Uterus (tissue), 4 donors: Measurements from ENCODE around the gene HAND1. TPM values are rescaled to one million over a fixed set of nuclear protein-coding genes. Genes with fewer than 3 reads are reported as not detected.

Experiments
- DNase-seq, 2 donors: peaks; one replicate each; pipeline ENCODE4 v3.0.0-alpha.2; 2019 to 2020
- H3K27ac ChIP-seq, 2 donors: fragments of 200-600 bp; sonication (generic); 1 replicate in 1 of 2; 2 replicates in 1 of 2; pipeline ENCODE4 v1.5.1; 2016 to 2018
- H3K27me3 ChIP-seq, 2 donors: fragments of 200-600 bp; sonication (generic); one replicate each; pipeline ENCODE4 v1.5.1; 2018 to 2019; ENCODE audit warnings: control low read depth in 1 of 2
- H3K36me3 ChIP-seq, 2 donors: fragments of 200-600 bp; sonication (generic); one replicate each; pipeline ENCODE4 v1.5.1; 2019; ENCODE audit warnings: control low read depth in 1 of 2
- H3K4me1 ChIP-seq, 2 donors: fragments of 200-600 bp; sonication (generic); one replicate each; pipeline ENCODE4 v1.5.1; 2018 to 2019; ENCODE audit warnings: control low read depth in 1 of 2
- H3K4me3 ChIP-seq, 2 donors: fragments of 200-600 bp; sonication (generic); 1 replicate in 1 of 2; 2 replicates in 1 of 2; pipeline ENCODE4 v1.5.1; 2018 to 2019; ENCODE audit warnings: mild to moderate bottlenecking in 1 of 2
- H3K9me3 ChIP-seq, 2 donors: fragments of 200-600 bp; sonication (generic); one replicate each; pipeline ENCODE4 v1.5.1; 2019; ENCODE audit warnings: control low read depth in 1 of 2
- CTCF ChIP-seq, 4 experiments: fragments of 200-600 bp in 2 of 4; fragments of 450-650 bp in 2 of 4; sonication (generic) in 2 of 4; IDR thresholded peaks; one replicate each; pipeline ENCODE4 v1.5.1; 2016 to 2019; ENCODE audit warnings: antibody characterized with exemption in 4 of 4, mild to moderate bottlenecking in 2 of 4, moderate library complexity in 1 of 4
- POLR2A ChIP-seq, 2 donors: fragments of 450-650 bp; IDR thresholded peaks; one replicate each; pipeline ENCODE4 v1.6.1; 2016; ENCODE audit warnings: antibody characterized with exemption in 2 of 2, mild to moderate bottlenecking in 1 of 2, moderate library complexity in 1 of 2
- intact Hi-C: fragments of 100-400 bp; cut with DNase I; formaldehyde crosslinking; loops from one replicate; pipeline ENCODE4 v1.15.1; 2023; ENCODE audit warnings: low total_unique reads
- total RNA-seq, 4 donors: library from RNA; depleted of rRNA in 3 of 4; stranded (reverse); fragments of >200 nt in 3 of 4; gene quantifications; one replicate each; pipeline versions ENCODE4 v1.1.0 to v1.2.4, GENCODE V29; 2014 to 2023
- donor health status: DM: yes; HTN: yes; CAD: no.

The HAND1 gene
- total RNA-seq, 4 donors from 2014 or later = 0.14 TPM; not detected in 3

GRCh38 chr5:154445422-154446194 lies 32.4 kb downstream of the HAND1 start, which contains the start of gene SAP30L:
Gene SAP30L (plus strand): TSS chr5:154445997. CDS start chr5:154446605, 608 bp downstream.
- H3K36me3 ChIP-seq = no peaks in the 10 kb centered on the region
- no peaks in the 10 kb centered on the region for H3K27me3 ChIP-seq
- TF ChIP-seq CTCF (IDR thresholded peaks at IDR 0.05) (no peak), POLR2A (IDR thresholded peaks at IDR 0.05) (peak; percentile 78 to 85)
- intact Hi-C loops = no loop called here
- H3K4me1 ChIP-seq = peaks cover 3 to 5% of the 10 kb centered on the region in 2 donors
- H3K9me3 ChIP-seq = no peaks in the 10 kb centered on the region
- DNase-seq = peak; percentile 93 to 99
- peak within 1 kb of the TSS; percentile 79 to 90 for H3K4me3 ChIP-seq
- peak within 1 kb of the TSS; percentile 83 to 93 for H3K27ac ChIP-seq

DNA sequence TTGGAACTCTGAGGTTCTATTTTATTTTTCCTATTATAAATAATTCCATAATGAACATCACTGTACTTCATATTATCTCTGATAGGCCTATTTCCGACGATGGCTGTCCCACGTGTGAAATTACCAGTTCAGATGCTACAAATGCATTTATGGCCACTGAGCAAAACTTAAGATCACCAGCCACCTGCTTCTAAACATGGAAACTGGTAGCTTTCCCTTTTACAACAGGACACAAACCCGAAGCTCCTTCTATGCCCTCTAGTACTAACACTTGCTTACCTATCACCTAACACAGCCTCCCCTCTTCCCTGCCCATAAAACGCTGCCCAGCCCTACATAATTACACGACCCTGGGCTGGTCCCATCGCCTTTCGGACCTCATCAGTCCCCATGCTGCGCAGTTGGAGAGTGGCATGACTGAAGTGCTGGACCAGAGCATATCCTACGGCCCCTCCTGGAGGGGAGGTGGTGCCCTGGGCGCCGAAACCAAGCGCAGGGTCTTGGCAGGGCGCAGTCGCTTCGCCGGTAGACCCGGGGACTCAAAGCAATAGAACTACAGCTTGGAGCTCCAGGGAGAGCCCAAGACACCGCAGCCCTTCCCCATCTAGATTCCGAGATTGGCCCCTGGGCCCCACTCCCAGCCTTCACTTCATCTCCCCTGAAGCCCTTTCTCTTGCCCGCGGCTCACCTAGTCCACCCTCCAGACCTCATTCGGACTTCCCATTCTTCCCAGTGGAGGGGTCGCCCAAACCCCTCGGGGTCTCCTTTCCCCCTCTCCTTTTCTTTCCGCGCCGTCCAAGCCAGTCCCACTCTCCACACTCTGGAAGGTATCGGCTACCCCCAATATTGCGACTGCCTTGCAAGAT lies 33.2 kb downstream of the HAND1 start:
- no peak for TF ChIP-seq POLR2A (IDR thresholded peaks at IDR 0.05)
- TF ChIP-seq CTCF (IDR thresholded peaks at IDR 0.05) = no peak
- peak overlapping the region; percentile 83 to 93 for H3K27ac ChIP-seq
- intact Hi-C loops = no loop called here
- no peaks in the 10 kb centered on the region for H3K27me3 ChIP-seq
- no peaks in the 10 kb centered on the region for H3K36me3 ChIP-seq
- DNase-seq = peak in 1 of 2 donors; percentile 17
- no peaks in the 10 kb centered on the region for H3K9me3 ChIP-seq
- peaks cover 3 to 5% of the 10 kb centered on the region in 2 donors for H3K4me1 ChIP-seq
- peak overlapping the region; percentile 79 to 90 for H3K4me3 ChIP-seq

GRCh38 chr5:154442801-154443200 lies 35.2 kb downstream of the HAND1 start:
- peaks cover 0 to 5% of the 10 kb centered on the region in 2 donors for H3K4me1 ChIP-seq
- H3K27ac ChIP-seq = no peak overlapping the region
- TF ChIP-seq CTCF (IDR thresholded peaks at IDR 0.05) (no peak), POLR2A (IDR thresholded peaks at IDR 0.05) (no peak)
- H3K36me3 ChIP-seq = no peaks in the 10 kb centered on the region
- DNase-seq = no peak
- intact Hi-C loops = no loop called here
- no peaks in the 10 kb centered on the region for H3K9me3 ChIP-seq
- H3K27me3 ChIP-seq = no peaks in the 10 kb centered on the region
- no peak overlapping the region for H3K4me3 ChIP-seq

DNA sequence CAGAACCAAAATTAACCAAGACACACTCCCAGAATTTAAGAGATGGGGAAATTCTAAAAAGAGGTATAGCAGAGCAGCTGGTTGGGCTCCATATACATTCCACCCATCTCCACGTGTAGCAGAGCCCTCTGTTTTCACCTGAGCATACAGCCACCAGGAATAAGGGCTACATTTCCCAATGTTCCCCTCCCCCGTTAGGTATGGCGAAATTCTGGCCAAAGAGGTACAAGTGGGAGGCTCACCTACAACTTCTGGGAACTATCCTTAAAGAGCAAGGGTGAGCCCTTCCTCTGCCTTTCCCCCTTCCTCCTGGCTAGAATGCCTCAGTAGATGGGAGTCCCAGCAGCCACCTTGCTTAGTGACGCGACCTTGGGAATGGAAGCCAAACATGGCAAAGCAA lies 37.5 kb downstream of the HAND1 start:
- DNase-seq = no peak
- Histone ChIP-seq H3K4me1 (no peaks in the 10 kb centered on the region), H3K27me3 (no peaks in the 10 kb centered on the region), H3K36me3 (no peaks in the 10 kb centered on the region), H3K4me3 (no peak overlapping the region), H3K9me3 (no peaks in the 10 kb centered on the region), H3K27ac (no peak overlapping the region)
- TF ChIP-seq CTCF (IDR thresholded peaks at IDR 0.05) (no peak), POLR2A (IDR thresholded peaks at IDR 0.05) (no peak)
- intact Hi-C loops = no loop called here
